GM23248 (cell line): ENCODE measurements around the gene BRWD1. TPM values are rescaled to one million over a fixed set of nuclear protein-coding genes. Genes with fewer than 3 reads are reported as not detected.

Experiments
- DNase-seq: peaks from one replicate; pipeline ENCODE4 v3.0.0-alpha.2; 2015
- H2AFZ ChIP-seq: fragments of 200-600 bp; sonication (generic); 2 replicates; pipeline ENCODE4 v1.6.1; 2016; ENCODE audit warnings: antibody characterized with exemption
- H3F3A ChIP-seq: fragments of 200-600 bp; sonication (generic); 2 replicates; pipeline ENCODE4 v1.6.1; 2016; ENCODE audit warnings: mild to moderate bottlenecking, antibody characterized with exemption, mixed run types; ENCODE audit not compliant: insufficient read depth
- H3K27ac ChIP-seq: fragments of 200-600 bp; sonication (generic); 2 replicates; pipeline ENCODE4 v1.5.1; 2016; ENCODE audit warnings: mild to moderate bottlenecking
- H3K27me3 ChIP-seq: fragments of 200-600 bp; sonication (generic); replicated peaks from 2 replicates; pipeline ENCODE4 v1.6.1; 2016; ENCODE audit warnings: mild to moderate bottlenecking; ENCODE audit not compliant: insufficient read depth
- H3K36me3 ChIP-seq: fragments of 200-600 bp; sonication (generic); 2 replicates; pipeline ENCODE4 v1.6.1; 2016; ENCODE audit warnings: low read depth, mild to moderate bottlenecking
- H3K4me1 ChIP-seq: fragments of 200-600 bp; sonication (generic); 2 replicates; pipeline ENCODE4 v1.6.1; 2016; ENCODE audit warnings: mild to moderate bottlenecking; ENCODE audit not compliant: insufficient read depth
- H3K4me2 ChIP-seq: fragments of 200-600 bp; sonication (generic); one replicate; pipeline ENCODE4 v1.6.1; 2016; ENCODE audit warnings: mild to moderate bottlenecking; ENCODE audit not compliant: unreplicated experiment
- H3K4me3 ChIP-seq: fragments of 200-600 bp; sonication (generic); 2 replicates; pipeline ENCODE4 v1.5.1; 2016; ENCODE audit warnings: mild to moderate bottlenecking
- H3K79me2 ChIP-seq: fragments of 200-600 bp; sonication (generic); 2 replicates; pipeline ENCODE4 v1.6.1; 2016; ENCODE audit warnings: mild to moderate bottlenecking; ENCODE audit not compliant: insufficient read depth
- H3K9ac ChIP-seq: fragments of 200-600 bp; sonication (generic); 2 replicates; pipeline ENCODE4 v1.6.1; 2016; ENCODE audit warnings: mild to moderate bottlenecking
- H3K9me2 ChIP-seq: fragments of 200-600 bp; sonication (generic); 2 replicates; pipeline ENCODE4 v1.6.1; 2016; ENCODE audit warnings: mixed run types, mild to moderate bottlenecking, moderate library complexity; ENCODE audit not compliant: insufficient read depth
- H3K9me3 ChIP-seq: fragments of 200-600 bp; sonication (generic); one replicate; pipeline ENCODE4 v1.6.1; 2017; ENCODE audit warnings: low read depth
- H4K20me1 ChIP-seq: fragments of 200-600 bp; sonication (generic); 2 replicates; pipeline ENCODE4 v1.6.0; 2016; ENCODE audit not compliant: insufficient read depth
- EZH2 ChIP-seq: fragments of 200-600 bp; sonication (generic); IDR thresholded peaks from 2 replicates; pipeline ENCODE4 v1.6.1; 2018; ENCODE audit warnings: antibody characterized with exemption, mild to moderate bottlenecking; ENCODE audit not compliant: insufficient read depth, poor library complexity, severe bottlenecking
- EZH2phosphoT487 ChIP-seq: fragments of 200-600 bp; sonication (generic); IDR thresholded peaks from 2 replicates; pipeline ENCODE4 v1.6.1; 2018; ENCODE audit warnings: antibody characterized with exemption, moderate library complexity, mild to moderate bottlenecking, low read depth; ENCODE audit not compliant: insufficient read depth
- WGBS, 2 experiments: methylation state at CpG; one replicate each; pipeline ENCODE4 v1.1.6; 2015 to 2017; ENCODE audit warnings: low lambda C conversion rate in 2 of 2, low coverage in 1 of 2; ENCODE audit errors: missing lambda C conversion rate in 2 of 2; 5-methylcytosine and 5-hydroxymethylcytosine counted together
- in situ Hi-C: fragments of 300-500 bp; cut with MboI; formaldehyde crosslinking; loops from 2 replicates; pipeline ENCODE4 v1.15.0; 2020
- polyA plus RNA-seq: library from polyadenylated mRNA; unstranded; fragments of >200 nt; fragmentation: Nextera tagmentation; extraction: Ambion mirVana; gene quantifications from 2 replicates; pipeline ENCODE4 v1.2.1, GENCODE V29; 2016
- total RNA-seq: library from RNA; depleted of rRNA; stranded (reverse); fragments of >200 nt; shearing (Covaris generic); gene quantifications from 2 replicates; pipeline ENCODE4 v1.2.3, GENCODE V29; 2014; rRNA removed

The BRWD1 gene
- 27.2 and 48.9 TPM in 2 replicates for total RNA-seq
- polyA plus RNA-seq, result 22.1 and 23.6 TPM in 2 replicates

GRCh38 chr21:39313571-39314142 lies at the start of gene BRWD1:
Gene BRWD1, minus strand, starts transcription at chr21:39313632. Its CDS starts 141 bp downstream, at chr21:39313491.
- Histone ChIP-seq H3K9ac (peak within 1 kb of the TSS; percentile 92), H3K27ac (peak within 1 kb of the TSS; percentile 89), H3K36me3 (peaks cover 6% of the 10 kb centered on the region; the same call in 1 of the 2 replicates), H3K4me2 (peak within 1 kb of the TSS; percentile 93), H3K9me2 (no peaks in the 10 kb centered on the region), H3K9me3 (no peaks in the 10 kb centered on the region), H3K79me2 (peaks cover 36% of the 10 kb centered on the region), H3K4me1 (peaks cover 15% of the 10 kb centered on the region), H3K27me3 (no peaks in the 10 kb centered on the region), H3K4me3 (peak within 1 kb of the TSS; percentile 79), H4K20me1 (no peaks in the 10 kb centered on the region), H2AFZ (peak within 1 kb of the TSS; percentile 89), H3F3A (peaks cover 22% of the 10 kb centered on the region)
- peak; percentile 91 for DNase-seq
- in situ Hi-C loops, result no loop called here
- TF ChIP-seq EZH2phosphoT487 (no peak), EZH2 (no peak)
- WGBS, 2 experiments, result 1 to 2% methylated on average over 48 to 64 of the region's 78 CpGs

- H3K9ac ChIP-seq, result no peak overlapping the region
- in situ Hi-C loops, result no loop called here
- H2AFZ ChIP-seq, result no peak overlapping the region
- H4K20me1 ChIP-seq, result no peaks in the 10 kb centered on the region
- H3K4me1 ChIP-seq, result no peaks in the 10 kb centered on the region
- no peaks in the 10 kb centered on the region for H3F3A ChIP-seq
- no peak overlapping the region for H3K4me2 ChIP-seq
- H3K27ac ChIP-seq, result no peak overlapping the region
- H3K36me3 ChIP-seq, result no peaks in the 10 kb centered on the region
- 86 to 94% methylated on average over 3 of the region's 3 CpGs for WGBS, 2 experiments
- no peaks in the 10 kb centered on the region for H3K9me3 ChIP-seq
- H3K27me3 ChIP-seq, result no peaks in the 10 kb centered on the region
- H3K4me3 ChIP-seq, result no peak overlapping the region
- TF ChIP-seq EZH2 (no peak), EZH2phosphoT487 (no peak)
- no peak for DNase-seq
- H3K79me2 ChIP-seq, result no peaks in the 10 kb centered on the region
- no peaks in the 10 kb centered on the region for H3K9me2 ChIP-seq
Measured at GRCh38 chr21:39362733-39363132, 49.3 kb upstream of the BRWD1 start.

- DNase-seq, result no peak
- H3K79me2 ChIP-seq, result no peaks in the 10 kb centered on the region
- no peak overlapping the region for H3K27ac ChIP-seq
- H3K9me2 ChIP-seq, result no peaks in the 10 kb centered on the region
- H3K9ac ChIP-seq, result no peak overlapping the region
- H4K20me1 ChIP-seq, result no peaks in the 10 kb centered on the region
- no peaks in the 10 kb centered on the region for H3K4me1 ChIP-seq
- H3K36me3 ChIP-seq, result no peaks in the 10 kb centered on the region
- no peaks in the 10 kb centered on the region for H3F3A ChIP-seq
- no peak overlapping the region for H3K4me3 ChIP-seq
- no peak for TF ChIP-seq EZH2phosphoT487
- no peak for TF ChIP-seq EZH2
- in situ Hi-C loops, result no loop called here
- WGBS, 2 experiments, result 73 to 74% methylated on average over 4 of the region's 4 CpGs
- no peak overlapping the region for H3K4me2 ChIP-seq
- H3K27me3 ChIP-seq, result no peaks in the 10 kb centered on the region
- no peak overlapping the region for H2AFZ ChIP-seq
- H3K9me3 ChIP-seq, result no peaks in the 10 kb centered on the region
Measured at GRCh38 chr21:39359382-39359781, 46.0 kb upstream of the BRWD1 start.

GRCh38 chr21:39353295-39353694 lies 39.9 kb upstream of the BRWD1 start:
- no peak overlapping the region for H3K9ac ChIP-seq
- in situ Hi-C loops, result no loop called here
- no peaks in the 10 kb centered on the region; the same call in 1 of the 2 replicates for H3K79me2 ChIP-seq
- no peaks in the 10 kb centered on the region for H4K20me1 ChIP-seq
- 0 out of 2 replicates have a peak overlapping the region, but pooled peaks have one; percentile 20 for H2AFZ ChIP-seq
- DNase-seq, result peak; percentile 46
- no peaks in the 10 kb centered on the region for H3K9me2 ChIP-seq
- TF ChIP-seq EZH2 (no peak), EZH2phosphoT487 (no peak)
- no peak overlapping the region for H3K4me3 ChIP-seq
- H3K27ac ChIP-seq, result no peak overlapping the region
- H3K4me1 ChIP-seq, result no peaks in the 10 kb centered on the region; the same call in 1 of the 2 replicates
- H3K27me3 ChIP-seq, result no peaks in the 10 kb centered on the region
- H3K4me2 ChIP-seq, result no peak overlapping the region
- H3F3A ChIP-seq, result no peaks in the 10 kb centered on the region
- 63 to 64% methylated on average over 3 of the region's 3 CpGs for WGBS, 2 experiments
- no peaks in the 10 kb centered on the region for H3K9me3 ChIP-seq
- H3K36me3 ChIP-seq, result no peaks in the 10 kb centered on the region
